Bone marrow (tissue), 2 donors: ENCODE data around the gene CDH13.

Source experiments
- DNase-seq, 2 donors: peaks; one replicate each; lab custom pipeline; 2025; lab: John Stamatoyannopoulos, UW

Gene CDH13

DNA sequence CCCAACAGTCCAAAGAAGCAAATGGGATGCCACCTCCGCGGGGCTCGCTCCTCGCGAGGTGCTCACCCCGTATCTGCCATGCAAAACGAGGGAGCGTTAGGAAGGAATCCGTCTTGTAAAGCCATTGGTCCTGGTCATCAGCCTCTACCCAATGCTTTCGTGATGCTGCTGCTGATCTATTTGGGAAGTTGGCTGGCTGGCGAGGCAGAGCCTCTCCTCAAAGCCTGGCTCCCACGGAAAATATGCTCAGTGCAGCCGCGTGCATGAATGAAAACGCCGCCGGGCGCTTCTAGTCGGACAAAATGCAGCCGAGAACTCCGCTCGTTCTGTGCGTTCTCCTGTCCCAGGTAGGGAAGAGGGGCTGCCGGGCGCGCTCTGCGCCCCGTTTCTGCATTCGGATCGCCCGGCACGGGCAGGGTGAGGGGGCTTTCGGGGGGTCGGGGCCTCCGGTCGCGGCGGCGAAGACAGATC is at the start of gene CDH13:
Gene CDH13, plus strand, starts transcription at position 179 of the 471 bp plus-strand sequence.
- DNase-seq, result no peak

DNA sequence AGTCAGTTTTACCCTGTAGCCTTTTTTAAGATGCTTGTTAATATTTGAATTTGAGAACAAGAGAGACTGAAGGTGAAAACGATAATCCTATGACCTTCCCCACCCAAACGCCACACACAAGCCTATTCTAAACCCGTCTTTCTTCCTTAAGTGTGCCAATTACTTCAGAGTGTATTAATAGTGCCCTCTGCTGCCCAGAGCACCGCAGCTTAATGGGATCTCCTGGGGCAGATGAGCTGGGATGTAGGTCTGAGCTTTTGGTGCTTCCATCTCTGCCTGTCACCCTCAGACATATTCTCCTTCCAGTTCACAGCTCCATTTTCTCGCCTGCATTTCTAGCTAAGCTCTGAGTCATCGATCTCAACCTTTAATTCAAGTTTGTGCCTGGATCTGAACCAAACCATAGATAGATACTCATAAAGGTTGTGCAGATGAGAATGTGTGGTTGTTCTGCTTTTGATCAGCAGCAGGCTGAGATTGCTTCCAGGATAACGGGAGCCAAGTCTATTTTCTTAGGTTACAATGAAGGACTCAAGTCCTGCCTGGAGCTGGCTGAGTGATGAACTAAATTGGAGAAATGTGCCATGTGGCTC is 46.4 kb upstream of the CDH13 start:
- no peak for DNase-seq

- DNase-seq, result no peak
Measured at GRCh38 chr16:82582975-82583374, 43.8 kb upstream of the CDH13 start.

DNA sequence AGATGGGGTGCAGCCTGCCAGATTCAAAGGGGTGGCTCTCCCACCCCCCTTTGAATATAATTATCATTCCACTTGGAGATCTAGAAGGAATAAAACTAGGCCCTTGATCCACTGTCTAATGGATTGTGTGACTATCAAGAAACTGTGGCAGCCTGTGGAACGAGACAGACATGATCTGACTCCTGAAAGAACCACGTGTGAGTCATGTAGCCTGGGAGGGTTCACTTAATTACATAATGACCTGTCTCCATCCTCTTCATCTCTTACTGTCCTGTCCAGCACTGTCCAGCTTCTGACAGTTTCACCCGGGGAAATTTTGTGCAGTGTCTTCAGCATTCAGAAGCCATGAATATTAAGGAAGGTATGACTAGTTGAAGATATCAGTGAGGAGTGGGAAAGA is 43.3 kb upstream of the CDH13 start:
- DNase-seq, result no peak

- no peak for DNase-seq
Measured at GRCh38 chr16:82584553-82585152, 42.1 kb upstream of the CDH13 start.

- no peak for DNase-seq
Measured at GRCh38 chr16:82585675-82586074, 41.1 kb upstream of the CDH13 start.

DNA sequence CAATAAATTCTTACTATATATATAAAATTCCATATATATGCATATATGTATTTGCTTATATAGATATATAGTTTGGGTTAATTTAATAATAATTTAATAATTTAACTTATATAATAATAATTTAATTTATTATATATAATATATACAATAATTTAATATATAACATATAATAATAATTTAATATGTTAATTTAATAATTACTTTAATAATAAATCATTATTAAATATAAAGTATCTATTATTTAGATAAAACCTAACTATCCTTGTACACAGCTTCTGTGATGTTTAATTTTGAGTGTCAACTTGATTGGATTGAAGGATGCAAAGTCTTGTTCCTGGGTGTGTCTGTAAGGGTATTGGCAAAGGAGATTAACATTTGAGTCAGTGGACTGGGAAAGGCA is 40.6 kb upstream of the CDH13 start:
- DNase-seq, result no peak

DNA sequence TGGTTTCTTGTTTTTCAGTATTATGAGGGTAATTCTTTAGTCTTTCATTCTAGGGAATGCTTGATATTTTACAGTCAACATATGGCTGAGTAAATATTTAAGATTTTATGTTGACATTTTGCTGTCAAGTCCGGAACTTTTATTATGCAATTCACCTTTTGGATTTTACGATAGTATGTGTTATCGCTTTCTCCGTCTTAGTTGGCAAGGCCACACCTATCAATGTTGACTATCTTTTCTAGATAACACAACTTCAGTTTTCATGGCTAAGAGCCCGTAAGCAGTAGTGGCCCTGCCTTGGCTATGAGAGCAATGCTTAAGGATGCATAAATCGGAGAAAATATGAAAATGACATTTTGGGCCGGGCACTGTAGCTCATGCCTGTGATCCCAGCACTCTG is 39.5 kb upstream of the CDH13 start:
- no peak for DNase-seq

DNA sequence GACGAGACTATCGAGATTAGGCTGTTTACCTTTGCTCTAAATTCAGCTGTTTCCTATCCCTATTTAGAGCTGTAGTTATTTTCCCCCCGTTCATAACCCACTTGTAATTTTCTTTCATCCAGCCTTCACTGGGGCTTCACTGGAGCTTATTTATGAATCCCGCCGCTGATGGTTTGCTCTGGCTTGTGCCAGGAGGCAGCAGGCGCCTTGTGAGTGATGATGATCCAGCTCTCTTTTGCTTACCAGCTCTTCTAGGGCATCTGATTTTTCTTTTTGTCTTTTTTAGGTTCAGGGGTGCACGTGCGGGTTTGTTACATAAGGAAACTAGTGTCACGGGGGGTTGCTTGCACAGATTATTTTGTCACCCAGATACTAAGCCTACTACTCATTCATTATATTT is 37.4 kb upstream of the CDH13 start:
- DNase-seq, result no peak

GRCh38 chr16:82594114-82594513 is 32.7 kb upstream of the CDH13 start:
- no peak for DNase-seq

DNA sequence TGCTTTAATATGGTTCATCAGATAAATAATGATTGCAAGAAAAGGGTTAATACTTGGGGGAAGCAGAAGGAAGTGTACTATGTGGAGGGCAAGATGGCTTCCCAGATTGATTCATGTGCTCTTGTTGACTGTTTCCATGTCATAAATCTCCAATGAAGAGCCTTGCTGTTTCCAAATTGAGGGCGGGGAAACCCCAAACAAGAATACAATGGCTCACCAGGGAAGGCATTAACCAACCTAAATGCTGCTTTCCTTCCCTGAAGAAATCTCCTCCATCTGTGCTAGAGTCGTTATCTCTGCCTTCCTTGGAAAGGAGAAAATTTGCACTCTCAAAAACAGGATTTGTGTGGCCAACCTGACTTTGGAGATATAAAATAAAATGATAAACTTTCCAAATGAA is 28.0 kb upstream of the CDH13 start:
- no peak for DNase-seq

DNA sequence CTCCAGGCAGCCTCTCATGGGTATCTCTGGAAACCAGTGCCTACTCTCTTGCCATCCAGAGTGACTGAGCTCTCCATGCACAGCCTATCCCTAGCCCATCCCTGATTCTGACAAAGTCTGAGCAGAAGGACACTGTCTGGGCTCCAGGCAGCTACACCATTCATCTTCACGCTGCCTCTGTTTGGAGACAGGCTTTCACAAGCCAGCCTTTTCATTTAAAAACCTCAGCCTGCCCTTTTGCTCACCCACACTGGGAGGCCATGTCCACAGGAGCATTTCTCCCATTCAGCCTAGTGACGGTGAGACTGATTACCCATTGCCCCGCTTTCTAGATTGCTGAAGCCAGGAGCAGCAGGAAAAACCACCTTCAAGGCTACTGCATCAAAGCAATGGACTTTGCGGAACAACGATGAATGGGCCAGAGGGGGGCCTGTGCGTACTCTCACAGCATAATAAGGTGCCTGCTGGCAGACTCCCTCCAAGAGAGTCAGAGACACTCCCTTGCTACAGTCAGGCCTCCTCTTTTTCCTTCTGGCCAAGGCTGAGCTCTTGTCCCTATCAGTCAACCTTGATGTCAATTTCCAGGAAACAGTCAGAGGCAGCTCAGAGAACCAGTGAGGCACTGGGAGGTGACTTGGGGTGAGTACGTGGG is 24.7 kb upstream of the CDH13 start:
- DNase-seq, result no peak

DNA sequence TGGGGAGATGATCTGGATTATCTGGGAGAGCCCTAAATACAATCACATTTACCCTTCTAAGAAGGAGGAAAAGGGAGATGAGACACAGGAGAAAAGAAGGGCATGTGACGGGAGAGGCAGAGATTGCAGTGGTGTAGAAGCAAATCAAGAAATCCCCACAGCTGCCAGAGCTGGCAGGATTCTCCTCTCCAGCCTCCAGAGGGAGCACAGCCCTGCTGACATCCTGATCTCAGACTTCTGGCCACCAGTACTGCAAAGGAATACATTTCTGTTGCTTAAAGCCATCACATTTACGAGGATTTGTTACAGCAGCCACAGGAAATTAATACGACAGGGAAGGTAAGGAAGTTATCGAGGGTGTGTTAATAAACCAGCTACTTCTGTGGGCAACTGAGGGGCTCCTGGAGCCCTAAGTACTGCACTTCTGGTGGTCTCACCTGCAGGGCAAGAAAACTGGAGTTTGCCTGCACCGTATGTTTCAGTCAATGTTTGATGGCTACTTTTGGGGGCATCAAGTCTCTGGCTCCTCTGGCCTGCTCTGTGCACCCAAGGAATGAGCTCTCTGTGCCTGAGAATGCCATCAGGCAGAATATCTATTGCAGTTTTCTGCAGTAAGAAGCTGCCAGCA is 22.9 kb upstream of the CDH13 start:
- no peak for DNase-seq

- DNase-seq, result no peak
Measured at GRCh38 chr16:82605076-82605475, 21.7 kb upstream of the CDH13 start.

DNA sequence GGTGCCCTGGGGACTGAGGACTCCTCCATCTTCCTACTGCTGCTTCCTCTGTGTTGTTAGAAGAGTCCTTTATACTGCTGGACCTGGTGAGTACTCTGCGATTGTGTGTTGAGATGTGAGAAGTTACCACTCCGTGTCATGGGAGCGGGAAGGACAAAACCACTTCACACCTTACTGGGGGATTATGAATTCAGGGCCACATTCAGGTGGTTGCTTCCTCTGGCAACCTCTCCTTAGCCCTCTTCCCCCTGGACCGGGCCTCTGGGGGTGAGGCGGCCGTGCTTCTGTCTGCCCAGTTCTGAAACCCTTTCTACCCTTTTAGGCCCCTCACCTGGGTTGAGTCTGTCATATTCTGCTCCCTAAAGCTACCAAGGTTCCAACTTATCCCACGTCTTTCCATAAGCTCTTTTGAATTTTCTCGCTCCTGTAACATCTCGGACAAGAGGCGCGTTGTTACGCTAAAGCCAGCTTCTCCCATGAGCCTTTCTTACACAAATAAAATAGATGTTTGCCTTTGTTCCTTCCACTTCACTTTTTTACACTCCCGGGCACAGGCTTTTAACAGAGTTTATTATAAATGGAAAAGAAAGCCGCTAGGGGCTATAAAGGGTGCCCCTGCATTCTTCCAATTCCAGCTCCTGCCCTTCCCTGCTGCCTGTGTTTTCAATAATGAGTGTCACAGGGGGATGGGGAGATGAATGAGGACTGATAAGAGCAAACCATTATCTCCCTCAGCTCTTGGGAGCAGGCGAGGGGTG is 20.7 kb upstream of the CDH13 start:
- DNase-seq, result no peak

GRCh38 chr16:82609140-82609539 is 17.6 kb upstream of the CDH13 start:
- no peak for DNase-seq

DNA sequence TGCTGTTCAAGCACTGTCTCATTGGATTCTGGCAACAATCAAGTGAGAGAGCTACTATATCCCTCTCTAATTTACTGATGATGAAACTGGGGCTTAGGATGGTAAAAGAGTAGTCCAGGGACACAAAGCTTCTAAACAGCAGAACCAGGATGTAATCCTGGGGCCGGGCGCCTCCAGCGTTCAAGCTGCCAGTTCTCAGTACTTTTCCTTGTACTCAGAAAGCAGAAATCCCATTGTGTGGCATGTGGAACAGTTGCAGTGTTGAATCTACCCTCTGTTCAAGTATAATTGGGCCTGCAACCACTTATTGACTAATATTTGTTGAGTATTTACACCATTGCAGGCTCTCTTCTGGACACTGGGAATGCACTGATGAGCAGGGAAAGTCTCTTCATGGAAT is 14.5 kb upstream of the CDH13 start:
- no peak for DNase-seq

- no peak for DNase-seq
Measured at GRCh38 chr16:82616356-82616755, 10.4 kb upstream of the CDH13 start.

DNA sequence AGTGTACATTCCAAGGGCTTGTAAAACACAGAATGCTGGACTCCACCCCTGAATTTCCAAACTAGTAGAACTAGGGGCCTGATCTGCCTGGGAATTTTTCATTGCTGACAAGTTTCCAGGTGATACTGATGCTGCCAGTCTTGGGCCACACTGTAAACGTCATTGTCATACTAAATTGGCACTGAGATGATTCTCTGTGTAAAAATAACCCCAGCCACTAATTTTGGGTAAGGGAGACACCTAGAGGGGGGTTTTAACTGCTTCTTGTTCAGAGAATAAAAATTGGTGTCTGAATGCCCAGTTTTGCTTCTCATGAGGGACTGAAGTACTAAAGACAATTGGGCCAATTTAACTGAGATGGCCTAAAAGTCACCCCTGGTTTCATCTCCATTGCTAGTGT is 5.0 kb upstream of the CDH13 start:
- DNase-seq, result no peak

GRCh38 chr16:82623241-82623640 is 3.5 kb upstream of the CDH13 start:
- DNase-seq, result no peak

DNA sequence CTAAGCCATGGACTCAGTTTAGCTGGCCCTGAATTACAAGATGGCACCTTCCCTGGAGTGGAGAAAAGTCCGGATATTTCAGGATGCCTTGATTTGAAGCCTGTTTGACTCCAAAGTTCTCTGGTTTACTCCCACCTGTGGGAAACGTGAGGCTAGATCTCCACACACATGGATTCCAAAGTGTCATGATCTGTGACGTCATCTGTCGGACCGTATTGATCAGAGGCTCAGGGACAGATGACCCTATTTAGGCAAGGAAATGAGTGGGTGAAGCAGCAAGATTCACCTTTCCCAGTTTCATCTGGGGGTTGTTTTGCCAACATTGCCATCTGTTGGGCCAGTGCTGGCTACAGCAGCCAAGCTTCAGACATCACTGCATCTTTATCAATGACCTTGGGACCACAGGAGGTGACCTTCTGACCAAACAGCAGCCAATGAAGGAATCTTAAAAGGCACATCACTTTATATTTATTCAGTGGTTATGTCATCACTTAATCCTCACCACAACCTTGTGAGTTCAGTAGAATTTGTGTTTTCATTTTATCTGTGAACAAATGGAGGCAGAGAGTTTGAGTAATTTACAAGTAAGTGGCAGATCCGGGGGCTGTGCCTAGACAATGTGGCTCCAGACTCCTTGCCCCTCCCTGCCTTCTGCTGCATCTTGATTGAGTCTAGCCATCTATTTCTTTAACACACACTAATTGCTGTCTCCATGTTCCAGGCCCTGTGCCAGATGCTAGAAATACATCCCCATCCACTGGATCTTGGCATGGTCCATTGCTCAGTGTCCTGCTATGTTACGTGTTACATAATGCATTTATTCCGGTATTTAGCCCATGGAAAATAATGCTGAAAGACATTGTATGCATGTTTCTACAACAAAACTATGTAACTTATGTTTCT is 1.5 kb upstream of the CDH13 start:
- DNase-seq, result no peak

DNA sequence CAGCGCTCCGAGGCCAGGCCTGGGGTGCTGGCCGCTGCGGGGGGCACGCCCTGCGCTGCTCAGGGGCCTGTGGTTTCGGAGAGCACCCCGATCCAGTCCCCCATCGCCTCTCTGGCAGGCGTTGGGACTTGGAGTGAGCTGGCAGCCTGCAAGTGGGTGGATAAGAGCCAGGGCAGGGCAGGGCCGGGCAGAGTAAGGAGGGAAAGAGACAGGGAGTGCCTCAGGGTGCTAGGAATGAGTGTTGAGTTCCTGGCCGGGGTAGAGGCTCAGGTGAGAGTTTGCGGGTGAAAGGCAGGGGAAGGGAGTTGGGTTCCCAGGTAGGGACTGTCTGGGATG is 1.3 kb downstream of the CDH13 start:
- DNase-seq, result no peak
